GM03348 (cell line): Measurements from ENCODE around the gene ZNF217.
"Not testable (repeated sequence)": the region's sequence is repeated elsewhere in the genome, so short reads cannot be mapped to it uniquely, and the experiment has no call there.

Experiments used
- DNase-seq: peaks from one replicate; pipeline ENCODE4 v3.0.0; 2012; ENCODE audit warnings: low spot score

The ZNF217 gene

GRCh38 chr20:53569005-53569404, 24.6 kb downstream of the ZNF217 start:
- DNase-seq: no peak

- DNase-seq: no peak
These were observed 25.3 kb downstream of the ZNF217 start for GRCh38 chr20:53568351-53568750.

GRCh38 chr20:53567379-53567917, 26.2 kb downstream of the ZNF217 start:
- DNase-seq: no peak

GRCh38 chr20:53566623-53567022, 27.0 kb downstream of the ZNF217 start:
- DNase-seq: not testable (repeated sequence)

GRCh38 chr20:53565254-53565653, 28.4 kb downstream of the ZNF217 start:
- DNase-seq: no peak

- not testable (repeated sequence) for DNase-seq
These were observed 31.4 kb downstream of the ZNF217 start for GRCh38 chr20:53562104-53562764.

- no peak for DNase-seq
These were observed 32.1 kb downstream of the ZNF217 start for GRCh38 chr20:53561505-53561904.

- peak; percentile 40 for DNase-seq
These were observed 33.8 kb downstream of the ZNF217 start for GRCh38 chr20:53559816-53560215.

GRCh38 chr20:53557130-53557529, 36.5 kb downstream of the ZNF217 start:
- no peak for DNase-seq

GRCh38 chr20:53556267-53556897, 37.3 kb downstream of the ZNF217 start:
- no peak for DNase-seq

GRCh38 chr20:53555816-53556215, 37.8 kb downstream of the ZNF217 start:
- no peak for DNase-seq

GRCh38 chr20:53555081-53555480, 38.6 kb downstream of the ZNF217 start:
- DNase-seq: no peak

GRCh38 chr20:53552572-53552893, 41.1 kb downstream of the ZNF217 start:
- not testable (repeated sequence) for DNase-seq

- not testable (repeated sequence) for DNase-seq
These were observed 41.7 kb downstream of the ZNF217 start for GRCh38 chr20:53551719-53552571.

GRCh38 chr20:53550280-53551187, 43.1 kb downstream of the ZNF217 start:
- no peak for DNase-seq

- DNase-seq: peak; percentile 85
These were observed 45.9 kb downstream of the ZNF217 start for GRCh38 chr20:53547664-53548239.

- no peak for DNase-seq
These were observed 54.1 kb downstream of the ZNF217 start for GRCh38 chr20:53539516-53539915.

GRCh38 chr20:53536382-53536781, 57.3 kb downstream of the ZNF217 start:
- DNase-seq: not testable (repeated sequence)

- no peak for DNase-seq
These were observed 57.8 kb downstream of the ZNF217 start for GRCh38 chr20:53535878-53536277.

GRCh38 chr20:53534037-53534436, 59.6 kb downstream of the ZNF217 start:
- no peak for DNase-seq

- no peak for DNase-seq
These were observed 60.1 kb downstream of the ZNF217 start for GRCh38 chr20:53533500-53533899.
